ENCODE data around the gene SNAP29.

Gene SNAP29

DNA sequence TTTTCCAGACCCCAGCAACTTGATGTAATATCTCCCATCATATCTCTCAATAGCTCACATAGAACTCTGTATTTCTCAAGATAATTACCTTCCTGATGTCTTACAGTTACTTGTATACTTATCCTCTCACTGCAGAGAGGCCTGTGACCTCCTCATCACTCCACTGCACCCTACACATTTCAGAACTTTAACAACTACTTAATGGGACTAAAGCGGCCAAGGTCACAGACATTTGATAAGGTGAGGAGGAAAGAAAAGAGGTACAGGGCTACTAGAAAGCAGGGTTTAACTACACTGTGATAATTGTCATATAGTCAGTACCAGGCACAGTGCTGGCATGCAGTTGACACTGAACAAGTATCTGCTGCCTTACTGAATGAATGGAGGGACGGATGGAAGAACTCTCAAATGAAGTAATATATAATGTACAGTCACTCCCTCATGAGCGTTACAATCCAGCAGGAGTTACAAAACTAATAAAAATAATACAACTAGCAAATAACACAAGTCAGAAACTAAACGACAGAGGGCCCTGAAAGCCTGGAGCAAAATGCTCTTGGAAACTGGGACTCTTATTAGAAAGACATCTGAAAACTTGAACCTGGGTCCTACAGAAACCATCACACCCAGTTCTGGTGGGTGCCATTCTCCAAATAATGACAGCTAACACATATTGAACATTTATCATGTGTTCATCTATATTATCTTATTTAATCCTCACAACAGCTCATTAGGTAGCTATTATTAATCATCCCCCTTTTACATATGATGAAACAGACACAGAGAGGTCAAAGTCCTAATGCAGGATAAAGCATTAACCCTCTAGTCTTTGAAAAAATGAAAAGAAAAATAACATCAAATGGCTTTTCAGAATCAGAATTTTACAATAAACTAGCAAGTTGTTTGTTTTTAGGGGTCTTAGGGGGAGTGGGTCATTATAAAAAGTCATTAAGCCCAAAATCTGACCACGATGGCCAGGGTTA, 14.5 kb upstream of the SNAP29 start:
- Mint-ChIP-seq H3K4me3 (no peak overlapping the region), H3K27ac (no peak overlapping the region), H3K27me3 (no peaks in the 10 kb centered on the region), H3K9me3 (no peaks in the 10 kb centered on the region), H3K36me3 (ENCODE audit: low read depth) (peaks cover 5% of the 10 kb centered on the region), H3K4me1 (ENCODE audit: low read depth) (peaks cover 30% of the 10 kb centered on the region)
- intact Hi-C loops (cut with micrococcal nuclease) = loop anchor here (2.0 kb wide), 1 partner anchor 20 kb away; no protein-coding TSS in a partner anchor

DNA sequence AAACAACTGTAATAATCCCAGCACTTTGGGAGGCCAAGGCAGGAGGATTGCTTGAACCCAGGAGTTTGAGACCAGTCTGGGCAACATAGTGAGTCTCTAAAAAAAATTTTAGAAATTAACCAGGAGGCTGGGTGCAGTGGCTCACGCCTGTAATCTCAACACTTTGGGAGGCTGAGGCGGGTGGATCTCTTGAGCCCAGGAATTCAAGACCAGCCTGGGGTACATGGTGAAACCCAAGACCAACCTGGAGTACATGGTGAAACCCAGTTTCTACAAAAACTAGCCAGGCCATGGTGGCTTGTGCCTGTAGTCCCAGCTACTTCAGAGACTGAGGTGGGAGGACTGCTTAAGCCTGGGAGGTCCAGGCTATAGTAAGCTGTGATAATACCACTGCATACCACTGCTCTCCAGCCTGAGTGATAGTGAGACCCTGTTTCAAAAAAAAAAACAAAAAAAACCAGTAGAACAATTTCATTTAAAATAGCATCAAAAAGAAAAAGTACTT, 11.4 kb upstream of the SNAP29 start:
- Mint-ChIP-seq H3K36me3 (ENCODE audit: low read depth) (no peaks in the 10 kb centered on the region), H3K27me3 (no peaks in the 10 kb centered on the region), H3K4me3 (no peak overlapping the region), H3K9me3 (no peaks in the 10 kb centered on the region), H3K4me1 (ENCODE audit: low read depth) (peaks cover 20% of the 10 kb centered on the region), H3K27ac (no peak overlapping the region)
- intact Hi-C loops (cut with micrococcal nuclease) = no loop called here

DNA sequence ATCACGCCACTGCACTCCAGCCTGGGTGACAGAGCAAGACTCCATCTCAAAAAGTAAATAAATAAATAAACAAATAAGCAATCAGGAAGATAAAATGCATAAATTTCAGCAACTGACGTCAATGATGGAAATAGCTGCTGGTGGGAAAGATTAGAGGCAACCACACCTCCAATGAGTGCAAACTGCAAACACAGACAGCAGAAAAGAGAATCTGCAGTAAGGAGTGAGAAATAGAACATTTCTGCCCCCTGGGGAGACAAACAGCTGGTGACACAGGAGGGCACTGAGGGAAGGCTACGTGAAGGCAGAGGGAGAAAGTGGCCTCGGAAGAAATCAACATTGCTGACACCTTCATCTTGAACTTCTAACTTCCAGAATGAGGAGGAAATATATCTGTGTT, 6.7 kb upstream of the SNAP29 start:
- Mint-ChIP-seq H3K36me3 (ENCODE audit: low read depth) (no peaks in the 10 kb centered on the region), H3K9me3 (no peaks in the 10 kb centered on the region), H3K4me1 (ENCODE audit: low read depth) (peaks cover 45% of the 10 kb centered on the region), H3K4me3 (no peak overlapping the region), H3K27ac (no peak overlapping the region), H3K27me3 (no peaks in the 10 kb centered on the region)
- intact Hi-C loops (cut with micrococcal nuclease) = no loop called here

DNA sequence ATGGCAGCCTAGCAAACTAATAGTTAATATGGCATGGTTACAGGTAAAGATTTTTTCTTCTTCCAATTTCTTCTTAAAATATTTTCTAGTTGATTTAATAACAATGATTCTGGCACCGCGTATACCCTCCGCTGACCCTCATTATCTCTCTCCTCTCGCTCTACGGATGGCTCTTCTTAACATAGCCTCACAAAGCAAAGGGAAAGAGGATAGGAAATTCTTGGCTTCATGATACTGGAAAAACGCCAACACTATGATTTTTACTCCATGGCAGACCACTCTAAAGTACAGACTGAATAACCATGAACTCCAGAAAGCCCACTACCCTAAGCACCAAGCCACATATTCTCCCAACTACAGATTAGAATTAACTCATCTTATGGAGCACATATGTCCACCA, 6.3 kb upstream of the SNAP29 start:
- Mint-ChIP-seq H3K27ac (no peak overlapping the region), H3K9me3 (no peaks in the 10 kb centered on the region), H3K36me3 (ENCODE audit: low read depth) (no peaks in the 10 kb centered on the region), H3K4me3 (no peak overlapping the region), H3K4me1 (ENCODE audit: low read depth) (peaks cover 46% of the 10 kb centered on the region), H3K27me3 (no peaks in the 10 kb centered on the region)
- intact Hi-C loops (cut with micrococcal nuclease) = no loop called here

DNA sequence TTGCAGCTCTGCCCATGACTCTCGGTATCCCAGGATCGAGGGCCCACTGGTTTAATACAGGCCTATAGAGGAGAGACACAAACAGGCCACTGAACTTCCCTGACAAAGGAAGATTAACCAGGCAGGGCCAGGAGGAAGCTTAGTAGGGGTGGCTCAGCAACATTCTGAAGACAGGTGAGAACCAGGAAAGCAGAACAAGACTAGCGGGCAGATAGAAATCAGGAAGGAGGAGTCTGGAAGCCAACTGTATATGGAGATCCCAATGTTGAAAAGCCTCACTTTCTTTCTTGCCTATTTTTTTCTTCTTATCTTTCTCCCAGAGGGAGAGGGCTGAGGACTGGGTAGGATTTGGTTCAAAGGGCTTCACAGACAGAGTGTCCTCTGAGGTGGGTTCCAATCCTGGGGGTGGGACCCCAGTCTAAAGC, 5.6 kb upstream of the SNAP29 start:
- Mint-ChIP-seq H3K4me1 (ENCODE audit: low read depth) (peaks cover 50% of the 10 kb centered on the region), H3K27me3 (no peaks in the 10 kb centered on the region), H3K9me3 (no peaks in the 10 kb centered on the region), H3K27ac (no peak overlapping the region), H3K36me3 (ENCODE audit: low read depth) (peaks cover 5% of the 10 kb centered on the region), H3K4me3 (no peak overlapping the region)
- intact Hi-C loops (cut with micrococcal nuclease) = no loop called here

DNA sequence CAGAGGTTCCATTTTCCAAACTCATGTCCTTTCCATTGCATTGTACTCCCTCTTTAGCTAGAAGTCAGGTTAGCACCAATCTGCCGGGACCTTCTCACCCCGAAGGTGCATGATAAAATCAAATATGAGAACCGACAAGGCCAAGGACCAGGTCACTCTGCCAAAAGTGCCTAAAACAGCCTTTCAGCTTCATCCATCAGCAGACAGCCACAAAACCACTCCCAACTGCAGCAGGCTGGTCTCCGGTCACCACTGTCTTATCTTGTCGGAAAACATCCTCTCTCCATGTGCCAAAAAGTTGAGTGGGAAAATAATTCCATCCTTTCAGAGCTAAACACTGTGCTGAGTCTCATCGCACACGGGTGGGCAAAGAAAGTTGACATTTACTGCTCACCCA, 1.6 kb upstream of the SNAP29 start:
- H3K27ac Mint-ChIP-seq = no peak overlapping the region
- H3K4me3 Mint-ChIP-seq = peak overlapping the region; percentile 90
- H3K27me3 Mint-ChIP-seq = no peaks in the 10 kb centered on the region
- H3K4me1 Mint-ChIP-seq (ENCODE audit: low read depth) = peaks cover 70% of the 10 kb centered on the region
- no peaks in the 10 kb centered on the region for H3K9me3 Mint-ChIP-seq
- intact Hi-C loops (cut with micrococcal nuclease) = no loop called here
- H3K36me3 Mint-ChIP-seq (ENCODE audit: low read depth) = peaks cover 28% of the 10 kb centered on the region

DNA sequence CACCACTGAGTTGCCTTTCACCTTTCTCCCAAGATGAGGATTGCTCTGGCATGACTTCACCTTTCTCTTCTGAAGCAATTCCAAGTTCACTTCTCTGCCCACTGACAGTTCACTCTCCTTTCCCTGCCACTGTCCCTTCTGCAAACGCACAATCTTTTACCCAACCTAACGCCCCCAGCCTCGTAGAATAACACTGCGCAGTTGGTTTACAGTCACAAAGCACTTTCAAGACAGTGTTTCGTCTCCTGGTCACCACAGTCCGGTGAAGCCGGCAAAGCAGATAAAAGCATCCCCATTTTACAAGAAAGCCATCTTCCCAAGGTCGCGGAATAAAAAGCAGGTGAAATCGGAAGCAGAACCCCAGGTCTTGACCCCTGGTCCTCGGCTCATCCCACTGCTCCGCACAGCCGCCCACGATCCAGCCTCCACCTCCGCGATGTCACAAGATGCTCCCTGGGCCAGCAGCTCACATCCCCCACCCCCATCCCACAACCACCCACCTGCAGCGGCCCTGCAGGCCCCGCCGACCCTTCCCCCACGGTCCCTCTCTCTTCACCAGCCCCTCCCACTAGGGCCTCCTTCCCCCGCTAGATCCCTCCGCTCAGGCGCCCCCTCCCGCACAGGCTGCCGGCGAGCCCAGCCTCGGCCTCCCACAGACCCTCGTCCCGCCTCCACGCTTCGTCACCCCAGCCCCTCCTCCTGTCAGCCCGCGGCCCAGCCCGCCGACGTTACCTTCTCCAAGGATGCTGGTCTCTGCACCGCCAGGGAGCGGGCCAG, 781 bp upstream of the SNAP29 start:
- Mint-ChIP-seq H3K4me1 (ENCODE audit: low read depth) (peaks cover 70% of the 10 kb centered on the region), H3K36me3 (ENCODE audit: low read depth) (peaks cover 36% of the 10 kb centered on the region), H3K27me3 (no peaks in the 10 kb centered on the region), H3K4me3 (peak overlapping the region; percentile 90), H3K27ac (peak overlapping the region; percentile 91), H3K9me3 (no peaks in the 10 kb centered on the region)
- intact Hi-C loops (cut with micrococcal nuclease) = loop anchor here (1.0 to 2.0 kb wide), 2 partner anchors 9 to 59 kb away; partner anchors contain the start of gene CRKL

DNA sequence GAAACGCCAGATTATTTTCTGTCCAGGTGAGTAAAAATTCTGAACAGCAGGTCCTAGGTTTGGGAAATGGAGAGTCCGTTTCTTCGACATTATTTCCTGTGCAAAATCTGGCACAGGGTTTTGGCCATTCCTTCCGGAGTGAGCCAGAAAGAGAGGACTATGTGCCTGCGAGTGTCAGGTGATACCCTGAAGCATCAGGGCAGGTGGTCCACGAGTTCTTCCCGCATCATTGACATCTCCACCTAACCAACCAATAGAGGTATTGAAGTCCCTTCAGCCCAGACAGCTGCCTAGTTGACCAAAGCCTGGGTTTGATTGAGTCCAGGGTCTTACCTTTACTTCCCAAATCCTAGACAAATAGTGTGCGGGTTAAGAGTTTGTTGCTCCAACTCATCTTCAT, 808 bp downstream of the SNAP29 start:
- H3K36me3 Mint-ChIP-seq (ENCODE audit: low read depth) = peaks cover 50% of the 10 kb centered on the region
- H3K4me1 Mint-ChIP-seq (ENCODE audit: low read depth) = peaks cover 70% of the 10 kb centered on the region
- peak overlapping the region; percentile 90 for H3K4me3 Mint-ChIP-seq
- intact Hi-C loops (cut with micrococcal nuclease) = loop anchor here (2.0 to 10.0 kb wide), 2 partner anchors 55 to 57 kb away; partner anchors contain the start of gene CRKL
- no peaks in the 10 kb centered on the region for H3K9me3 Mint-ChIP-seq
- H3K27ac Mint-ChIP-seq = peak overlapping the region; percentile 91
- H3K27me3 Mint-ChIP-seq = no peaks in the 10 kb centered on the region

DNA sequence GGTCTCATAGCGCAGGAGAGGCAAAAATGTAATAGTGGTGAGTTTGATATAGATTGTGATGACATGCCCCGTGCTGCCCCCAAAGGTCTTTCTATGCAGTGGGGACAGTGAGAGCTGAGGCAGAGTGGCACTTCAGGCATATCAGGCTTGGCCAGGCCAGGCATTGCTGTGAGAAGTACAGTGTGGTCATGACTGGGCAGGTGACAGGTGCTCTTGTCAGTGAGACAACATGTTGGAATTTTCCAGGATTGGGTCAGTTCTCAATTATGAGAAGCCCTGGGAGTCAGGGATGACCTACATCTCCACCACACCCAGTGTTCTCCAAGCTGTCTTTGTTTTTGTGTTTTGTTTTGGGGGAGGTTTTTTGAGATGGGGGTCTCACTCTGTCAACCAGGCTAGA, 3.7 kb downstream of the SNAP29 start:
- Mint-ChIP-seq H3K9me3 (no peaks in the 10 kb centered on the region), H3K36me3 (ENCODE audit: low read depth) (peaks cover 51% of the 10 kb centered on the region), H3K27me3 (no peaks in the 10 kb centered on the region), H3K27ac (peak overlapping the region; percentile 44), H3K4me3 (no peak overlapping the region), H3K4me1 (ENCODE audit: low read depth) (peaks cover 83% of the 10 kb centered on the region)
- intact Hi-C loops (cut with micrococcal nuclease) = loop anchor here (10.0 kb wide), 1 partner anchor 58 kb away; no protein-coding TSS in a partner anchor

DNA sequence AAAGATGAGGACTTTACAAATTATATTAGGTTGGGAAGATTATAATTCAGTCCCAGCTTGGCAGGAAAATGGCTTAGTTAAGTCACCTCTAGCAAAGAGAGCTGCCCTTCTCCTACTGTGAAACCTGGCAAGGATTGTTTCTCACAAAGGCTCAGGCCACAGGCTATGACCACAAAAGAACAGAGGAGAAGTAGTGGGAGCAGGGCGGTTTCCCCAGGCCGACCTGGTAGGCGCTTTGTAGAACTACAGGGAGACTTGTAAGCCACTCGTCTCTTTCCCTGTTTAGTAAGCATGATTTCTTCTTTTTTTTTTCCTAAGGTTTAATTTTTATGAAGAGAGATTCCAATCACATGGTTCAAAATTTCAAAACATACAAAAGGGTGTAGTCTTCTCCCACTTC, 4.6 kb downstream of the SNAP29 start:
- no peaks in the 10 kb centered on the region for H3K27me3 Mint-ChIP-seq
- no peak overlapping the region for H3K4me3 Mint-ChIP-seq
- H3K27ac Mint-ChIP-seq = peak overlapping the region; percentile 44
- peaks cover 46% of the 10 kb centered on the region for H3K36me3 Mint-ChIP-seq (ENCODE audit: low read depth)
- intact Hi-C loops (cut with micrococcal nuclease) = loop anchor here (10.0 kb wide), 1 partner anchor 59 kb away; no protein-coding TSS in a partner anchor
- H3K9me3 Mint-ChIP-seq = no peaks in the 10 kb centered on the region
- H3K4me1 Mint-ChIP-seq (ENCODE audit: low read depth) = peaks cover 84% of the 10 kb centered on the region

DNA sequence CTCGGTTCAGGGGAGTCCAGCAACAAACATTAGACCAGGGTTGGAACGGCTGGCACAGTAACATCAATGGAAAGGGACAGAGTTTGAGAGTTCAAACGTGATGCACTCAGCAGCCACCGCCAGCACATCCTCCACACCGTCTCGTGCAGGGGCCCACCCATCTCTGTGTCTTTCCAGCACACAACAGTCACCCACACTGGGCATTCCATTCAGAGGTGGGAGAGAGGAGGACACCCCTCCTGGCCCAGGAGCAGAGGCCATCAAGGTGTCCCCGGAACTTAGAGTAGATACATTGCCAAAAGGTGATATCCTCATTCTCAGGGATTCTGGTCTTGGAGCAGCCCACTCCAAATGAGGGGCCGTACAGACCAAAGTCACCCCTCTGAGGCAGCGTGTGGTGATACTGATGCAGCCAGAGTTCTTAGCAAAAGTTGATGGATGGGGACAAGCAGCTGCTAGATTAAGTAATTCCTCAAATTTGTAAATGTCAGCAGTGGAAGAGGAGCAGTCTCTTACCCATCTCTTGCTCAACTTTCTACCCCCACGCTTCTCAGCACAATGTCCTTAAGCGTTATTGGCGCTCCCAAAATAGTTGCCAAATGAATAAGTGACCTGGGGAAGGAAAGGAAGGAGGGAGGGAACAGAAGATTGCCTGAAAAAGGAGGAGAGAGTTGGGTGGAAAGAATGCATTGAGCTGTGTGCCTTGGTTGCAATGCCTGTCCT, 5.5 kb downstream of the SNAP29 start:
- H3K4me3 Mint-ChIP-seq = no peak overlapping the region

DNA sequence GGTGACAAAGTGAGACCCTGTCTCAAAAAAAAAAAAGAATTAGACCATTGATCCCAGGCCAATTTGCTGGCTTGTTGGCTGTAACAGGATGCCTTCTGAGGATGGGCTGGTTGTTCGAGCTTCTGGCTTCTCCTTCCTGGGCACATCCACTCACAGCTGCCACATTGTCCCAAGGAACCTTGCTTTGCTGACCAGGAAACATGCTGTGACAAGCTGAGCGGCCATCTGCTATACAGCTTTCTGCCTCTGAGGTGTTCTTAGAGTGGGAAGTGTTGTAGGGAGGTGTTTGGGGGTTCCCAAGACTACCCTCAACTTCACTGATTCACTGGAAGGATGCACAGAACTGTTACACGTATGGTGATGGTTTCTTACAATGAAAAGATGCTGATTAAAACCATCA, 6.5 kb downstream of the SNAP29 start:
- Mint-ChIP-seq H3K36me3 (ENCODE audit: low read depth) (peaks cover 63% of the 10 kb centered on the region), H3K4me1 (ENCODE audit: low read depth) (peaks cover 84% of the 10 kb centered on the region), H3K9me3 (no peaks in the 10 kb centered on the region), H3K4me3 (no peak overlapping the region), H3K27me3 (no peaks in the 10 kb centered on the region), H3K27ac (no peak overlapping the region)
- intact Hi-C loops (cut with micrococcal nuclease) = loop anchor here (10.0 kb wide), 1 partner anchor 61 kb away; no protein-coding TSS in a partner anchor

More for the DNA sequence above, 5.5 kb downstream of the SNAP29 start:
- intact Hi-C loops (cut with micrococcal nuclease) = loop anchor here (10.0 kb wide), 1 partner anchor 60 kb away; no protein-coding TSS in a partner anchor
- Mint-ChIP-seq H3K9me3 (no peaks in the 10 kb centered on the region), H3K36me3 (ENCODE audit: low read depth) (peaks cover 54% of the 10 kb centered on the region), H3K4me1 (ENCODE audit: low read depth) (peaks cover 93% of the 10 kb centered on the region), H3K27ac (peak overlapping the region; percentile 44), H3K27me3 (no peaks in the 10 kb centered on the region)

DNA sequence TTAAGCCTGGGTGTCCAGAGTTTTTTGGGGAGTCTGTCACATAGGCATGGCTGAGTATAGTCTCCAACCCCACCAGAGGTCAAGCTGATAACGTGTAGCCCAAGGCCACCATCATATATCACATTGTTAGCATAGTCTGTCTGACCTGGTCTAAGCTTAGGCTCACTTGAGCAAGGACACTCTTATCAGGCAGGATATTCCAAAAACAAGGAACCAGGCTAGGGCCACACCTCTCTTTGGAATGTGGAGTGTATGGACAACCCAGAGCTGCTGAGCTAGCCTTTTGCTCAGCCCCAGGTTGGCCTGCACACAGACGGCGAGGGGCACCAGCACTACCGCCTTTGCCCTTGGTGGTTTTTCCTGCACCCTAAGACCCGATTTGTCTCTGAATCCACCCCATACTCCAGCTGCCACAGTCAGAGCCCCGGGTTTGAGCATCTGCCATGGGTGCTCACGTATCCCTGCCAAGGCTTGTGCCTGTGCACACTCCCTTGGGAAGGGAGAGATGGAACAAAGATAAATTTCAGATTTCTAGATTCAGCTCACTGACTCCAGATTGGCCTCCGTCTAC, 7.2 kb downstream of the SNAP29 start:
- intact Hi-C loops (cut with micrococcal nuclease) = loop anchor here (10.0 kb wide), 1 partner anchor 61 kb away; no protein-coding TSS in a partner anchor
- no peak overlapping the region for H3K4me3 Mint-ChIP-seq
- H3K27ac Mint-ChIP-seq = peak overlapping the region; percentile 84
- H3K36me3 Mint-ChIP-seq (ENCODE audit: low read depth) = peaks cover 63% of the 10 kb centered on the region
- H3K27me3 Mint-ChIP-seq = no peaks in the 10 kb centered on the region
- H3K9me3 Mint-ChIP-seq = no peaks in the 10 kb centered on the region
- H3K4me1 Mint-ChIP-seq (ENCODE audit: low read depth) = peaks cover 78% of the 10 kb centered on the region

Measured in dendritic cell treated with granulocyte-macrophage colony-stimulating factor and Interleukin-4, amounts not matched to agents 40 ng/mL and 50 ng/mL, for 4 days (primary cell).